ENCODE data around the gene RHBG.

The RHBG gene

GRCh38 chr1:156386949-156387869, 18.2 kb downstream of the RHBG start:
- no peak for DNase-seq

GRCh38 chr1:156387870-156388173, 18.8 kb downstream of the RHBG start:
- no peak for DNase-seq

GRCh38 chr1:156388174-156389137, 19.4 kb downstream of the RHBG start:
- DNase-seq: no peak

- DNase-seq: no peak
These were observed 20.3 kb downstream of the RHBG start for GRCh38 chr1:156389311-156389710.

- no peak for DNase-seq
These were observed 21.7 kb downstream of the RHBG start for GRCh38 chr1:156390469-156391365.

GRCh38 chr1:156391366-156391677, 22.3 kb downstream of the RHBG start:
- no peak for DNase-seq

- DNase-seq: no peak
These were observed 22.7 kb downstream of the RHBG start for GRCh38 chr1:156391701-156392100.

- no peak for DNase-seq
These were observed 23.4 kb downstream of the RHBG start for GRCh38 chr1:156392452-156392853.

- DNase-seq: no peak
These were observed 24.1 kb downstream of the RHBG start for GRCh38 chr1:156393095-156393494.

GRCh38 chr1:156394082-156394481, 25.1 kb downstream of the RHBG start:
- DNase-seq: no peak

- DNase-seq: no peak
These were observed 25.9 kb downstream of the RHBG start for GRCh38 chr1:156394835-156395461.

GRCh38 chr1:156399355-156400125, 30.5 kb downstream of the RHBG start:
- no peak for DNase-seq

GRCh38 chr1:156400191-156400935, 31.4 kb downstream of the RHBG start:
- no peak for DNase-seq

- DNase-seq: no peak
These were observed 32.1 kb downstream of the RHBG start for GRCh38 chr1:156401041-156401574.

- DNase-seq: no peak
These were observed 32.7 kb downstream of the RHBG start for GRCh38 chr1:156401681-156402081.

- DNase-seq: no peak
These were observed 33.5 kb downstream of the RHBG start for GRCh38 chr1:156402331-156403020.

- DNase-seq: no peak
These were observed 36.7 kb downstream of the RHBG start for GRCh38 chr1:156405670-156406069.

GRCh38 chr1:156406251-156406650, 37.2 kb downstream of the RHBG start:
- no peak for DNase-seq

- no peak for DNase-seq
These were observed 38.3 kb downstream of the RHBG start for GRCh38 chr1:156407344-156407743.

- DNase-seq: no peak
These were observed 38.7 kb downstream of the RHBG start for GRCh38 chr1:156407760-156408159.

Measured in GDM1 (cell line).